Measurements from ENCODE around the gene TSPEAR.
"Not testable (repeated sequence)": the region's sequence is repeated elsewhere in the genome, so short reads cannot be mapped to it uniquely, and the experiment has no call there.

The TSPEAR gene

DNA sequence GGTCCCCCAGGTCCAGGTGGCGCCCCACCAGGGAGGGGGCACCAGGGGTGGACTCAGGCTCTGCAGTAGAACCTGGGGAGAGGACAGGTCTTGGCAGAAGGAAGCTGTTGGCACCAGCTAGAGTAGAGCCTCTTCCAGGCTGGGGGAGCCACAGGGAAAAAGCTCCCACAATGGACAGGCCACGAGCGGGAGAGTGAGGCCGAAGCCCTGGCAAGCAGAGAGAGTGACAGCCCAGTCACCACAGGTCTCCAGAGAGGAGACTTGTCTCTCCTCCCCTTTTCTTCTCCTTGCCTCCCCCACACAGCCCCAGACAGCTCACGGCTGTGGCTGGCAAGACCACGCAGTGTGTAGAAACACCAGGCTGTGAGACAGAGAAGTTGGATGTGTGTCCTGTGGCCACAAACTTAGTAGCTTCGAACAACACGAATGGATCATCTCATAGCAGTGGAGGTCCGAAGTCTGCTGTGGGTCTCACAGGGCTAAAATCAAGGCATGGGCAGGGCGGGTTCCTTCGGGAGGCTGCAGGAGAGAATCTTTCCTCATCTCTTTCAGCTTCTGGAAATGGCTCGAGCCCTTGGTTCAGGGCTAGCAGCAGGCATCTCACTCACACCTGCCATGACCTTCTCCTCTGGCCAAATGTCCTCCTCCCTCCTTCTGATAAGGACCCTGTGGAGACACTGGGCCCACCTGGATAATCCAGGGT, 60.2 kb downstream of the TSPEAR start:
- no peak for DNase-seq (ENCODE audit: low read depth)

DNA sequence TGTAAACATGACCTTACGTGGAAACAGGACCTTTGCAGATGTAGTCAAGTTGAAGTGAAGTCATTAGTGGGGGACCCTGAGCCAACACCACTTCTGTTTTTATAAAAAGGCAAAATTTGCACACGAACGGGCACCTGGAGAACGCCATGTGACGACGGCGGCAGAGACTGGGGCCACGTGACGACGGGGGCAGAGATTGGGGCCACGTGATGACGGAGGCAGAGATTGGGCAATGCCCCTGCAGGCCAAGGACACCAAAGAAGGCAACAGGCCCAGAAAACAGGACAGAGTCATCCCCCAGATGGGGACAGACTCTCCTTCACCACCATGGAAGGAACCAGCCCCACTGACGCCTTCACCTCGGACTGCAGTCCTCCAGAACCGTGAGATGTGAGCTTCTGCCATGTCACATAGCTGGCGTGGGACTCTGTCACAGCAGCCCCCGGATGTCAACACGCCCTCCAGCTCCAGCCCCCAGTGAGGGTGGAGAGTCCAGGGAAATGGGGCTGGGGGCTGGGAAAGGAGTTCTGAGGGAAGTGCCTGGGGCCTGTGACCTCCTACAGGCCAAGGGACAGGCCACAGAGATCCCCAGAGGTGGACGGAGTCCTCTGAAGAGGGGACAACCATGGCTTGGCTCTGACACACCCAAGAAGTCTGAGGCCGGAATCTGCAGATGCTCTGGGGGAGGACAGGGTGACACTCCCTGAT, 61.0 kb downstream of the TSPEAR start:
- DNase-seq (ENCODE audit: low read depth): no peak

DNA sequence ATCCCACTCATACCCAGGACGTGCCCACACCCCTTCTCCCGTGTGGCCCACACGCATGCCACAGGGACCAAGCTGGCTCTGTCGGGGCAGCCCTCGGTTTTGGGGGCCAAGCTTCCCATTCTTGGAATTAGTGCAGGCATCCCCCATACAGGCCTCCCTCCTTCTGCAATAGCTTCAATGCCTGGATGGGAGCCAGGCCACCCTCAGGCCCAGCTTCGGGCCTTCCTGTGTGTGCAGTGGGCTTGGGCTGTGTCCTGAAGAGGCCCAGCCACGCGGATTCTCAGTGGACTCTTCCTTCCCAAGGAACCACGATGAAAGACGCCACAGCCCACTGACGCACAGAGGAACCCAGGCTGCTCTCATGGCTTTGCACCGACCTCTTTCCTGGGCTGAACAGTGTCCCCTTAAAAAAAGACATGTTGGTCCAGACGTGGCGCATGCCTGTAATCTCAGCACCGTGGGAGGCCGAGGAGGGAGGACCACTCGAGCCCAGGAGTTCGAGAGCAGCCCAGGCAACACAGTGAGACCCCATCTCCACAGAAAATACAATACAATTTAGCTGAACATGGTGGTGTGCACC, 61.8 kb downstream of the TSPEAR start:
- DNase-seq (ENCODE audit: low read depth): no peak

DNA sequence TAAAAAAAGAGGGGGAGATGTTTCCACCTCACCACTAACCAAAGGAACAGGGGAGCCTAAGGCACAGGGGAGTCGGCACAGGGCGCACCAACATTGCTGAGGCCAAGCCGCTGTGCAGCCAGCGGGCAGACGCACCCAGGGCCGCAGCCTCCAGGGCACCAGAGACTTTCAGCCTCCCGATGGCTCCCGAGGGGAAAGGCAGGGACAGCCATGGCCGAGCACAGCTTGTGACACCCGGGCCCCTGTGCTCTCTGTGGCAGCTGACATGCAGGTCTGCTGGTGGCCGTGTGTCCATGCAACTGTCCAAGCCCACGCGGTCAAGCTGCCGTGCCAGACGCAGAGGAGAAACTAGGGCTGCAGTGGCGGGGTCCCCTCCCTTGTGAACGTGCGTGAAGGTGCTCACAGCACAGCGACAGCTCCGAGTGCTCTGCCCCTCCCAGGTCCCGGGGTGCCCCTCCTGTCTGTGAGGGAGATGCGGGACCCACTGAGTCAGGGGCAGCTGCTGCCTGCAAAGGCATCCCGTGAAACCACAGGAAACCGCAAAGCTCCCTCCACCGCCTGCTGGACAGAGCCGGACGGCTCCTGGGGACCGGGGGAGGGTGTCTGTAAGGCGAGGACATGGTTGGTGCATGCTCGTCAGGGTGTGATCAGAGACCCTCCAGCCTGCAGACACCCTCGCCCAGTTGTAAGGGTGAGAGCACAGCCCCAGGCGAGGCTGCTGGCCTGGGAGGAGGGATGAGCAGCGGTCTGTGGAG, 62.6 kb downstream of the TSPEAR start:
- DNase-seq (ENCODE audit: low read depth): no peak

GRCh38 chr21:44647222-44647552, 64.2 kb downstream of the TSPEAR start:
- no peak for DNase-seq (ENCODE audit: low read depth)

- not testable (repeated sequence) for DNase-seq (ENCODE audit: low read depth)
Observed at GRCh38 chr21:44646366-44647221, 64.8 kb downstream of the TSPEAR start, which contains the start of gene KRTAP10-11. TSS of gene KRTAP10-11 (plus strand) at chr21:44646414. CDS start at chr21:44646459, 45 bp downstream.

GRCh38 chr21:44644878-44645277, 66.5 kb downstream of the TSPEAR start:
- DNase-seq (ENCODE audit: low read depth): no peak

GRCh38 chr21:44643741-44644310, 67.5 kb downstream of the TSPEAR start:
- DNase-seq (ENCODE audit: low read depth): no peak

- DNase-seq (ENCODE audit: low read depth): no peak
Observed at GRCh38 chr21:44640761-44641160, 70.6 kb downstream of the TSPEAR start.

DNA sequence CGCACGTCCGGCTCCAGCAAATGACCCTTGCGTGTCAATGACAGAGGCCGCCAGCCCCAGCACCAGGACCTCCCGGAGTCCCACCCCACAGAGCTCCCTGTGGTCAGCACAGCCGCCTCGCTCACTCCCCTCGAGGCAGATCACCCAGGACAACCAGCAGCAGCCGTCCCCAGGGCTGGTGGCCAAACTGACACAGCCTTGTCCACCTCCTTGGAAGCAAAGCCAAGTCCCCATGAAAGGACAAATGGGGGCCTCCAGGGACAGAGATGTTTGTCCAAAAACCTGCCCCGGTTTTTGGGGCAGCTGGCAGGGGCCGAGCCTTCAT, 72.1 kb downstream of the TSPEAR start:
- no peak for DNase-seq (ENCODE audit: low read depth)

- not testable (repeated sequence) for DNase-seq (ENCODE audit: low read depth)
Observed at GRCh38 chr21:44638506-44639330, 72.7 kb downstream of the TSPEAR start.

DNA sequence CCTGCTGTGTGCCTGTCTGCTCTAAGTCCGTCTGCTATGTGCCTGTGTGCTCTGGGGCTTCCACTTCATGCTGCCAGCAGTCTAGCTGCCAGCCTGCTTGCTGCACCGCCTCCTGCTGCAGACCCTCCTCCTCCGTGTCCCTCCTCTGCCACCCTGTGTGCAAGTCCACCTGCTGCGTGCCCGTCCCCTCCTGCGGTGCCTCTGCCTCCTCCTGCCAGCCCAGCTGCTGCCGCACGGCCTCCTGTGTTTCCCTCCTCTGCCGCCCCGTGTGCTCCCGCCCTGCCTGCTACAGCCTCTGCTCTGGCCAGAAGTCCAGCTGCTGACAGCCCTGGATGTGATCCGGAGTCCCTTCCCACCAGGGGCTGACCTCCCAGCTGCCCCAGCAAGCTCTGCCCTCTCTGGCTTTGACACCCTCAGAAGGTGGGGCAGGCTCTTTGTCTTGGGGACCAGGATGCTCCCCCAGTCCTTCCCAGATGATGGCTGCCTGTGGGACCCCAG, 73.5 kb downstream of the TSPEAR start:
- not testable (repeated sequence) for DNase-seq (ENCODE audit: low read depth)

DNA sequence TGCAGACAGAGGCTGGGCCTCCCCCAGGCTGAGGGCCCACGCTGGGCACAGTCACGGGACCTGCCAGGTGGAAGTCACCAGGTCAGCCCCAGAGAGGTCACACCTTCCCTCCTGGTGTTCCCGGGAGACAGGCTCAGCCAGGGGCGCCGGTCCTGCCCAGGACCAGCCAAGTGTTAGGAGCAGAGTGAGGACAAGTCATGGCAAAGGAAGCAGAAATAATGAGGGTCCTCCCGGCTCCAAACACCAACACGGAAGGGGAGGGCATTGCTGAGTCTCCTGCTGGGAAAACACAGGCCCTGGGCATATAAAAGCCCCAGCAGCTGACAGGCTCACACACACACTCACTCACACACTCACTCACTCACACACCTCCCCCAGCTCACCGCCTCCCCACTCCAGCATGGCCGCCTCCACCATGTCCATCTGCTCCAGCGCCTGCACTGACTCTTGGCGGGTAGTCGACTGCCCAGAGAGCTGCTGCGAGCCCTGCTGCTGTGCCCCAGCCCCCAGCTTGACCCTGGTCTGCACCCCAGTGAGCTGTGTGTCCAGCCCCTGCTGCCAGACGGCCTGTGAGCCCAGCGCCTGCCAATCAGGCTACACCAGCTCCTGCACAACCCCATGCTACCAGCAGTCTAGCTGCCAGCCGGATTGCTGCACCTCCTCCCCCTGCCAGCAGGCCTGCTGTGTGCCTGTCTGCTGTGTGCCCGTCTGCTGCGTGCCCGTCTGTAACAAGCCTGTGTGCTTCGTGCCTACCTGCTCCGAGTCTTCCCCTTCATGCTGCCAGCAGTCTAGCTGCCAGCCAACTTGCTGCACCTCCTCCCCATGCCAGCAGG, 74.1 kb downstream of the TSPEAR start, which contains the start of gene KRTAP10-10:
KRTAP10-10 (plus strand) TSS at position 339 of the 833 bp plus-strand sequence; CDS start at position 401, 62 bp downstream.
- DNase-seq (ENCODE audit: low read depth): no peak

DNA sequence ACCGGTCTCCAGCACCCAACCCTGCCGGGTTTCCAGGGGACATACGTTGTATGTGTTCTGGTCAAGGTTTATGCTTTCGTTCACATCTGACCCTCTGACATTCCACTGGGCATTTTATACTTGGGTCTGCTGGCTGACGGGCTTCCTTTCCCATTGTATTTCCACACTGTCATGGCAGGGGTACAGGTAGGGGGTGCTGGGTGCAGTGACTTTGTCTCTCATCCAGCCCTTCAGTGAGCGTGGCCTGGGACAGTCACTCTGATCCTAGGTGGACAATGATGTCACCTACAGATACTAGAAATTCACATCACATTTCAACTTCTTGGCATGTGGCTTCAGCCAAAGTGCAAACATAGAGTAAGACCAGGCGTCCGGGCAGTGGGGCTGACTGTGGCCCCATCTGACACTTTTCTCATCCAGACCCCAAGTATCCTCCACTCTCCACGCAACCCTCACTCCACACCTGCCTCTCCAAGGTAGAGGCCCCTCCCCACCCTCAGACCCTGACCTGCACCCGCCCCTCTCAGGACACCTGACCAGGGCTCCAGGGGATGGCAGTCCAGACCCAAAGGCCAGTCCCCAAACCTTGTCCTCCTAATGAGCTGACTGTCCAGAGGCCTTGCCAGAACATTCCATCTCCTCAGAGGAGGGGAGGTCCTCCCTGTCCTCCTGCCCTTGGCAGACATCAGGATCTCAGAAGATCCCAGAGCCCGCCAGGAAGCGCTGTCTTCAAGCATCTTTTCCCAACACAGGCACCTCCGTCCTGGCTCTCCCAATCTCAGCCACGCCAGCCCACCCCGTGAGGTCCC, 75.0 kb downstream of the TSPEAR start:
- no peak for DNase-seq (ENCODE audit: low read depth)

- no peak for DNase-seq (ENCODE audit: low read depth)
Observed at GRCh38 chr21:44632067-44632466, 79.3 kb downstream of the TSPEAR start.

DNA sequence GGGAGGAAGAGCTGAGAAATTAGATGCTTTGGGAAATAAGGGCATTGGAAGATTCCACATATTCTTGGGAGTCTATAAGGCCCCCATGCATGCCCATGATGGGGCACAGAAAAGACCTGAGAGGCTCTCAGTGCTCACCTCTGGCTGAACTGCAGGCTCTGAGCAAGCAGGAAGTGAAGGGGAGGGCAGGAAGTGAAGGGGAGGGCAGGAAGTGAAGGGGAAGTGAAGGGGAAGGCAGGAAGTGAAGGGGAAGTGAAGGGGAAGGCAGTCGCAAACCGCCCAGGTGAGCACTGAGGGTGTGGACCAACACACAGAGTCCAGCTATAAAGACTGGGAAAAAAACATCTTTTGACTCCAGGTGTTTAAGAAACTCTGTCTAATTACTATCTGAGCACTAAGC, 80.9 kb downstream of the TSPEAR start:
- no peak for DNase-seq (ENCODE audit: low read depth)

GRCh38 chr21:44628707-44629391, 82.5 kb downstream of the TSPEAR start:
- DNase-seq (ENCODE audit: low read depth): no peak

DNA sequence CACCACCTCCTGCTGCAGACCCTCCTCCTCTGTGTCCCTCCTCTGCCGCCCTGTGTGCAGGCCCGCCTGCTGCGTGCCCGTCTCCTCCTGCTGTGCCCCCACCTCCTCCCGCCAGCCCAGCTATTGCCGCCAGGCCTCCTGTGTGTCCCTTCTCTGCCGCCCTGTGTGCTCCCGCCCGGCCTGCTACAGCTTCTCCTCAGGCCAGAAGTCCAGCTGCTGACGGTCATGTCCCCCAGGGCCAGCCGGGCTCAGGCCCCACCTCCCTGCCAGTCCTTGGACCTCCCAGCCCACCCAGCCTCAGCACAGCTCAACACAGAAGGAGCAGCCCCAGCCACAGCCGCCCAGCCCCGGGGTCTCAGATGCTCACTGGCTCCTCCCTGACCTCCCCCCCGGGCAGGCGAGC, 83.5 kb downstream of the TSPEAR start:
- not testable (repeated sequence) for DNase-seq (ENCODE audit: low read depth)

Measured in amniotic epithelial cell (primary cell).